ENCODE measurements around the gene ZNRD2.
A peak's percentile ranks its signal among the peaks of the same experiment; 100 is the strongest.

ZNRD2 gene

GRCh38 chr11:65546217-65546958, 23.9 kb upstream of the ZNRD2 start:
- Mint-ChIP-seq H3K4me3 (peak overlapping the region; percentile 68), H3K27me3 (no peaks in the 10 kb centered on the region), H3K36me3 (ENCODE audit: low read depth) (peaks cover 42% of the 10 kb centered on the region), H3K9me3 (no peaks in the 10 kb centered on the region), H3K27ac (peak overlapping the region; percentile 89), H3K4me1 (ENCODE audit: low read depth) (peaks cover 58% of the 10 kb centered on the region)
- DNase-seq = peak; percentile 99

- no peaks in the 10 kb centered on the region for H3K9me3 Mint-ChIP-seq
- DNase-seq = no peak
- no peaks in the 10 kb centered on the region for H3K27me3 Mint-ChIP-seq
- H3K36me3 Mint-ChIP-seq (ENCODE audit: low read depth) = peaks cover 44% of the 10 kb centered on the region
- peak overlapping the region; percentile 68 for H3K4me3 Mint-ChIP-seq
- peak overlapping the region; percentile 17 for H3K27ac Mint-ChIP-seq
- peaks cover 62% of the 10 kb centered on the region for H3K4me1 Mint-ChIP-seq (ENCODE audit: low read depth)
Measured at GRCh38 chr11:65547446-65548125, 22.7 kb upstream of the ZNRD2 start.

- Mint-ChIP-seq H3K27ac (no peak overlapping the region), H3K4me1 (ENCODE audit: low read depth) (peaks cover 69% of the 10 kb centered on the region), H3K4me3 (no peak overlapping the region), H3K36me3 (ENCODE audit: low read depth) (peaks cover 40% of the 10 kb centered on the region), H3K27me3 (no peaks in the 10 kb centered on the region), H3K9me3 (no peaks in the 10 kb centered on the region)
- no peak for DNase-seq
Measured at GRCh38 chr11:65548395-65548794, 21.9 kb upstream of the ZNRD2 start.

- Mint-ChIP-seq H3K4me3 (no peak overlapping the region), H3K4me1 (ENCODE audit: low read depth) (peaks cover 70% of the 10 kb centered on the region), H3K9me3 (no peaks in the 10 kb centered on the region), H3K27me3 (no peaks in the 10 kb centered on the region), H3K27ac (no peak overlapping the region), H3K36me3 (ENCODE audit: low read depth) (peaks cover 36% of the 10 kb centered on the region)
- DNase-seq = no peak
Measured at GRCh38 chr11:65549096-65549495, 21.2 kb upstream of the ZNRD2 start.

GRCh38 chr11:65551572-65552387, 18.5 kb upstream of the ZNRD2 start:
- Mint-ChIP-seq H3K36me3 (ENCODE audit: low read depth) (peaks cover 26% of the 10 kb centered on the region), H3K27ac (peak overlapping the region; percentile 54), H3K4me1 (ENCODE audit: low read depth) (peaks cover 73% of the 10 kb centered on the region), H3K9me3 (no peaks in the 10 kb centered on the region), H3K4me3 (no peak overlapping the region), H3K27me3 (no peaks in the 10 kb centered on the region)
- DNase-seq = peak; percentile 77

GRCh38 chr11:65552388-65552951, 17.8 kb upstream of the ZNRD2 start:
- no peaks in the 10 kb centered on the region for H3K9me3 Mint-ChIP-seq
- peaks cover 73% of the 10 kb centered on the region for H3K4me1 Mint-ChIP-seq (ENCODE audit: low read depth)
- no peaks in the 10 kb centered on the region for H3K27me3 Mint-ChIP-seq
- no peak overlapping the region for H3K4me3 Mint-ChIP-seq
- no peak for DNase-seq
- peaks cover 26% of the 10 kb centered on the region for H3K36me3 Mint-ChIP-seq (ENCODE audit: low read depth)
- H3K27ac Mint-ChIP-seq = peak overlapping the region; percentile 54

- DNase-seq = peak; percentile 78
- H3K4me3 Mint-ChIP-seq = peak overlapping the region; percentile 49
- no peaks in the 10 kb centered on the region for H3K27me3 Mint-ChIP-seq
- peaks cover 22% of the 10 kb centered on the region for H3K36me3 Mint-ChIP-seq (ENCODE audit: low read depth)
- no peak overlapping the region for H3K27ac Mint-ChIP-seq
- H3K9me3 Mint-ChIP-seq = no peaks in the 10 kb centered on the region
- H3K4me1 Mint-ChIP-seq (ENCODE audit: low read depth) = peaks cover 65% of the 10 kb centered on the region
Measured at GRCh38 chr11:65553301-65554001, 16.8 kb upstream of the ZNRD2 start.

GRCh38 chr11:65554057-65554818, 16.0 kb upstream of the ZNRD2 start:
- Mint-ChIP-seq H3K27ac (peak overlapping the region; percentile 87), H3K9me3 (no peaks in the 10 kb centered on the region), H3K27me3 (no peaks in the 10 kb centered on the region), H3K4me1 (ENCODE audit: low read depth) (peaks cover 61% of the 10 kb centered on the region), H3K36me3 (ENCODE audit: low read depth) (peaks cover 19% of the 10 kb centered on the region), H3K4me3 (peak overlapping the region; percentile 57)
- no peak for DNase-seq

GRCh38 chr11:65554842-65555430, 15.3 kb upstream of the ZNRD2 start:
- H3K27ac Mint-ChIP-seq = peak overlapping the region; percentile 87
- H3K4me1 Mint-ChIP-seq (ENCODE audit: low read depth) = peaks cover 68% of the 10 kb centered on the region
- peak overlapping the region; percentile 57 for H3K4me3 Mint-ChIP-seq
- no peaks in the 10 kb centered on the region for H3K27me3 Mint-ChIP-seq
- H3K36me3 Mint-ChIP-seq (ENCODE audit: low read depth) = peaks cover 15% of the 10 kb centered on the region
- DNase-seq = no peak
- no peaks in the 10 kb centered on the region for H3K9me3 Mint-ChIP-seq

GRCh38 chr11:65555693-65556231, 14.5 kb upstream of the ZNRD2 start:
- Mint-ChIP-seq H3K27ac (peak overlapping the region; percentile 88), H3K4me1 (ENCODE audit: low read depth) (peaks cover 76% of the 10 kb centered on the region), H3K4me3 (peak overlapping the region; percentile 84), H3K27me3 (no peaks in the 10 kb centered on the region), H3K36me3 (ENCODE audit: low read depth) (peaks cover 13% of the 10 kb centered on the region), H3K9me3 (no peaks in the 10 kb centered on the region)
- peak; percentile 55 for DNase-seq

GRCh38 chr11:65556470-65557279, 13.6 kb upstream of the ZNRD2 start:
- Mint-ChIP-seq H3K4me3 (peak overlapping the region; percentile 84), H3K27me3 (no peaks in the 10 kb centered on the region), H3K36me3 (ENCODE audit: low read depth) (peaks cover 4% of the 10 kb centered on the region), H3K27ac (peak overlapping the region; percentile 92), H3K4me1 (ENCODE audit: low read depth) (peaks cover 76% of the 10 kb centered on the region), H3K9me3 (no peaks in the 10 kb centered on the region)
- DNase-seq = no peak

GRCh38 chr11:65557280-65558001, 12.8 kb upstream of the ZNRD2 start:
- no peaks in the 10 kb centered on the region for H3K9me3 Mint-ChIP-seq
- H3K27me3 Mint-ChIP-seq = no peaks in the 10 kb centered on the region
- peaks cover 73% of the 10 kb centered on the region for H3K4me1 Mint-ChIP-seq (ENCODE audit: low read depth)
- peak overlapping the region; percentile 92 for H3K27ac Mint-ChIP-seq
- no peaks in the 10 kb centered on the region for H3K36me3 Mint-ChIP-seq (ENCODE audit: low read depth)
- H3K4me3 Mint-ChIP-seq = peak overlapping the region; percentile 84
- DNase-seq = peak; percentile 64
